ENCODE measurements around the gene UGDH. TPM values are rescaled to one million over a fixed set of nuclear protein-coding genes. Genes with fewer than 3 reads are reported as not detected.

UGDH gene
- total and polyA plus RNA-seq, 10 of the 15 experiments (the other 5 are each of a cell fraction or from before 2014, with no cell fraction given): 11.1 to 60.3 (median 26.8) TPM

- H3K9ac ChIP-seq (ENCODE audit: control insufficient read depth, insufficient read depth, low read length): no peak overlapping the region
- ATAC-seq: no peak
- no peak overlapping the region for H2AFZ ChIP-seq (ENCODE audit: control insufficient read depth, low read depth, low read length)
- no peak overlapping the region for H3K4me3 ChIP-seq
- no peak overlapping the region for H3K4me2 ChIP-seq (ENCODE audit: control insufficient read depth, insufficient read depth)
- ChIA-PET POLR2A (interaction anchor here (0.6 kb wide), 1 partner anchor 120 kb away, joined by 3 read pairs; no protein-coding TSS in a partner anchor), RAD21 (ENCODE audit: unreplicated experiment) (no interaction called here), CTCF (interaction anchor here (0.6 kb wide), 1 partner anchor 583 kb away, joined by 3 read pairs; no protein-coding TSS in a partner anchor), SMC1A (ENCODE audit: uncharacterized antibody, unreplicated experiment) (interaction anchor here (0.6 to 1.4 kb wide), 4 partner anchors 22 to 440 kb away, joined by 3 to 4 read pairs (median 4); no protein-coding TSS in a partner anchor)
- 86% methylated on average over 6 of the region's 6 CpGs for WGBS (ENCODE audit: insufficient coverage, insufficient replicate concordance, low lambda C conversion rate, missing lambda C conversion rate)
- no peak overlapping the region for H3K27ac ChIP-seq (ENCODE audit: control insufficient read depth, insufficient read depth)
- in situ Hi-C loops (cut with MboI): no loop called here
- no peak for DNase-seq (ENCODE audit: low read depth, low spot score)
- H3K36me3 ChIP-seq (ENCODE audit: control insufficient read depth in 2 of 2, insufficient read depth in 2 of 2, low read length in 1 of 2): peaks cover 6 to 49% of the 10 kb centered on the region in 2 experiments
- intact Hi-C loops (cut with micrococcal nuclease; ENCODE audit: unreplicated experiment): no loop called here
- peaks cover 7% of the 10 kb centered on the region for H4K20me1 ChIP-seq (ENCODE audit: control insufficient read depth, insufficient read depth)
- no peak for FAIRE-seq
- peaks cover 3% of the 10 kb centered on the region; the same call in 1 of the 2 replicates for H3K4me1 ChIP-seq (ENCODE audit: control insufficient read depth, insufficient read depth, low read length)
- peaks cover 25% of the 10 kb centered on the region for H3K79me2 ChIP-seq (ENCODE audit: control insufficient read depth, insufficient read depth, low read length)
- BruUV-seq (replicated peaks): no TSS peak
- H3K27me3 ChIP-seq (replicated peaks in 1 of 2; ENCODE audit: control insufficient read depth in 2 of 2, insufficient read depth in 2 of 2, low read length in 1 of 2): no peaks in the 10 kb centered on the region
- TF ChIP-seq, protein P1, sequence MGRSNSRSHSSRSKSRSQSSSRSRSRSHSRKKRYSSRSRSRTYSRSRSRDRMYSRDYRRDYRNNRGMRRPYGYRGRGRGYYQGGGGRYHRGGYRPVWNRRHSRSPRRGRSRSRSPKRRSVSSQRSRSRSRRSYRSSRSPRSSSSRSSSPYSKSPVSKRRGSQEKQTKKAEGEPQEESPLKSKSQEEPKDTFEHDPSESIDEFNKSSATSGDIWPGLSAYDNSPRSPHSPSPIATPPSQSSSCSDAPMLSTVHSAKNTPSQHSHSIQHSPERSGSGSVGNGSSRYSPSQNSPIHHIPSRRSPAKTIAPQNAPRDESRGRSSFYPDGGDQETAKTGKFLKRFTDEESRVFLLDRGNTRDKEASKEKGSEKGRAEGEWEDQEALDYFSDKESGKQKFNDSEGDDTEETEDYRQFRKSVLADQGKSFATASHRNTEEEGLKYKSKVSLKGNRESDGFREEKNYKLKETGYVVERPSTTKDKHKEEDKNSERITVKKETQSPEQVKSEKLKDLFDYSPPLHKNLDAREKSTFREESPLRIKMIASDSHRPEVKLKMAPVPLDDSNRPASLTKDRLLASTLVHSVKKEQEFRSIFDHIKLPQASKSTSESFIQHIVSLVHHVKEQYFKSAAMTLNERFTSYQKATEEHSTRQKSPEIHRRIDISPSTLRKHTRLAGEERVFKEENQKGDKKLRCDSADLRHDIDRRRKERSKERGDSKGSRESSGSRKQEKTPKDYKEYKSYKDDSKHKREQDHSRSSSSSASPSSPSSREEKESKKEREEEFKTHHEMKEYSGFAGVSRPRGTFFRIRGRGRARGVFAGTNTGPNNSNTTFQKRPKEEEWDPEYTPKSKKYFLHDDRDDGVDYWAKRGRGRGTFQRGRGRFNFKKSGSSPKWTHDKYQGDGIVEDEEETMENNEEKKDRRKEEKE (IDR thresholded peaks at IDR 0.05): no peak
- no peak for TF ChIP-seq SREBF1 (IDR thresholded peaks at IDR 0.05; ENCODE audit: low read length)
- peak; percentile 15; the same call in 1 of the 2 replicates for TF ChIP-seq FOXM1 (IDR thresholded peaks at IDR 0.05; ENCODE audit: low read depth, low read length)
- no peak for TF ChIP-seq STAT1 (conservative IDR thresholded peaks at IDR 0.05)
- TF ChIP-seq RUNX3 (IDR thresholded peaks at IDR 0.05; ENCODE audit: low read length): no peak
- TF ChIP-seq TAF1 (IDR thresholded peaks at IDR 0.05; ENCODE audit: borderline replicate concordance, low read depth, low read length): no peak
- TF ChIP-seq MTA3 (IDR thresholded peaks at IDR 0.05; ENCODE audit: borderline replicate concordance, low read length): peak; percentile 3; the same call in 1 of the 2 replicates
- no peak for TF ChIP-seq BCL11A (IDR thresholded peaks at IDR 0.05; ENCODE audit: low read depth, low read length)
- TF ChIP-seq POLR2AphosphoS5 (IDR thresholded peaks at IDR 0.05; ENCODE audit: low read length): 0 out of 2 replicates have a peak, but pooled peaks have one; percentile 43
- TF ChIP-seq ZBED1 (IDR thresholded peaks at IDR 0.05; ENCODE audit: borderline replicate concordance): 0 out of 2 replicates have a peak, but pooled peaks have one; percentile 60
- peak; percentile 43; the same call in 1 of the 2 replicates for TF ChIP-seq NFIC (IDR thresholded peaks at IDR 0.05; ENCODE audit: low read depth, low read length)
- TF ChIP-seq, protein P2, sequence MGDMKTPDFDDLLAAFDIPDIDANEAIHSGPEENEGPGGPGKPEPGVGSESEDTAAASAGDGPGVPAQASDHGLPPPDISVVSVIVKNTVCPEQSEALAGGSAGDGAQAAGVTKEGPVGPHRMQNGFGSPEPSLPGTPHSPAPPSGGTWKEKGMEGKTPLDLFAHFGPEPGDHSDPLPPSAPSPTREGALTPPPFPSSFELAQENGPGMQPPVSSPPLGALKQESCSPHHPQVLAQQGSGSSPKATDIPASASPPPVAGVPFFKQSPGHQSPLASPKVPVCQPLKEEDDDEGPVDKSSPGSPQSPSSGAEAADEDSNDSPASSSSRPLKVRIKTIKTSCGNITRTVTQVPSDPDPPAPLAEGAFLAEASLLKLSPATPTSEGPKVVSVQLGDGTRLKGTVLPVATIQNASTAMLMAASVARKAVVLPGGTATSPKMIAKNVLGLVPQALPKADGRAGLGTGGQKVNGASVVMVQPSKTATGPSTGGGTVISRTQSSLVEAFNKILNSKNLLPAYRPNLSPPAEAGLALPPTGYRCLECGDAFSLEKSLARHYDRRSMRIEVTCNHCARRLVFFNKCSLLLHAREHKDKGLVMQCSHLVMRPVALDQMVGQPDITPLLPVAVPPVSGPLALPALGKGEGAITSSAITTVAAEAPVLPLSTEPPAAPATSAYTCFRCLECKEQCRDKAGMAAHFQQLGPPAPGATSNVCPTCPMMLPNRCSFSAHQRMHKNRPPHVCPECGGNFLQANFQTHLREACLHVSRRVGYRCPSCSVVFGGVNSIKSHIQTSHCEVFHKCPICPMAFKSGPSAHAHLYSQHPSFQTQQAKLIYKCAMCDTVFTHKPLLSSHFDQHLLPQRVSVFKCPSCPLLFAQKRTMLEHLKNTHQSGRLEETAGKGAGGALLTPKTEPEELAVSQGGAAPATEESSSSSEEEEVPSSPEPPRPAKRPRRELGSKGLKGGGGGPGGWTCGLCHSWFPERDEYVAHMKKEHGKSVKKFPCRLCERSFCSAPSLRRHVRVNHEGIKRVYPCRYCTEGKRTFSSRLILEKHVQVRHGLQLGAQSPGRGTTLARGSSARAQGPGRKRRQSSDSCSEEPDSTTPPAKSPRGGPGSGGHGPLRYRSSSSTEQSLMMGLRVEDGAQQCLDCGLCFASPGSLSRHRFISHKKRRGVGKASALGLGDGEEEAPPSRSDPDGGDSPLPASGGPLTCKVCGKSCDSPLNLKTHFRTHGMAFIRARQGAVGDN (IDR thresholded peaks at IDR 0.05): no peak
- H3K9me3 ChIP-seq (replicated peaks; ENCODE audit: control insufficient read depth, insufficient read depth, low read length): no peaks in the 10 kb centered on the region
Measured at GRCh38 chr4:39452153-39452859, 74.9 kb downstream of the UGDH start.

Data from GM12878 (cell line).